GM12878 (cell line): ENCODE measurements around the gene FGB. TPM values are rescaled to one million over a fixed set of nuclear protein-coding genes. Genes with fewer than 3 reads are reported as not detected.

Experiments used
- ATAC-seq: fragments of 200-7000 bp; cut with Tn5 transposase; 3 replicates; pipeline ENCODE4 v1.9.1; 2020; ENCODE audit warnings: mild to moderate bottlenecking, moderate library complexity
- BruUV-seq: library from RNA; stranded (reverse); fragments of 400-500 nt; replicated peaks from 2 replicates; lab custom pipeline; 2021; lab: Mats Ljungman, UMichigan
- CTCF ChIA-PET: fragments of 300-600 bp; sonication (Branson Sonifier 250); formaldehyde crosslinking; extraction: SDS; loops from one replicate; lab custom pipeline; 2021; ENCODE audit warnings: inconsistent platforms; lab: Yijun Ruan, JAX
- POLR2A ChIA-PET: fragments of 350-600 bp; formaldehyde crosslinking; extraction: SDS; loops from one replicate; lab custom pipeline; 2021; ENCODE audit warnings: inconsistent platforms; lab: Charles Lee
- RAD21 ChIA-PET: fragments of 300-600 bp; sonication (Branson Sonifier 250); formaldehyde crosslinking; loops from one replicate; lab custom pipeline; 2023; ENCODE audit warnings: antibody characterized with exemption; ENCODE audit not compliant: unreplicated experiment; lab: Charles Lee
- SMC1A ChIA-PET: fragments of 300-600 bp; sonication (Branson Sonifier 250); formaldehyde crosslinking; loops from one replicate; lab custom pipeline; 2023; ENCODE audit not compliant: unreplicated experiment, uncharacterized antibody; lab: Charles Lee
- DNase-seq: peaks from one replicate; pipeline ENCODE4 v3.0.0-alpha.2; 2011; ENCODE audit warnings: low read depth, low spot score
- FAIRE-seq: peaks from 3 replicates; lab custom pipeline; 2011; peaks lifted over from hg19 to GRCh38; lab: Jason Lieb, UNC
- H2AFZ ChIP-seq: 2 replicates; pipeline ENCODE4 v1.6.0; 2011; ENCODE audit warnings: low read depth, low read length, control low read depth; ENCODE audit not compliant: control insufficient read depth
- H3K27ac ChIP-seq: 2 replicates; pipeline ENCODE4 v1.5.1; 2011; ENCODE audit warnings: control low read depth; ENCODE audit not compliant: control insufficient read depth, insufficient read depth
- H3K27me3 ChIP-seq, 2 experiments: replicated peaks in 1 of 2; 2 replicates each; pipeline versions ENCODE4 v1.6.0 to v1.6.1; 2011; ENCODE audit warnings: low read length in 1 of 2; ENCODE audit not compliant: control insufficient read depth in 2 of 2, insufficient read depth in 2 of 2
- H3K36me3 ChIP-seq, 2 experiments: 2 replicates each; pipeline ENCODE4 v1.5.1; 2011; ENCODE audit warnings: low read length in 1 of 2; ENCODE audit not compliant: control insufficient read depth in 2 of 2, insufficient read depth in 2 of 2
- H3K4me1 ChIP-seq: 2 replicates; pipeline ENCODE4 v1.6.1; 2011; ENCODE audit warnings: mild to moderate bottlenecking, low read length, moderate library complexity, mixed read lengths; ENCODE audit not compliant: control insufficient read depth, insufficient read depth
- H3K4me2 ChIP-seq: 2 replicates; pipeline ENCODE4 v1.6.0; 2011; ENCODE audit warnings: control low read depth; ENCODE audit not compliant: control insufficient read depth, insufficient read depth
- H3K4me3 ChIP-seq: fragments of 200-600 bp; sonication (generic); 2 replicates; pipeline ENCODE4 v1.5.1; 2016
- H3K79me2 ChIP-seq: 2 replicates; pipeline ENCODE4 v1.6.0; 2011; ENCODE audit warnings: low read length; ENCODE audit not compliant: control insufficient read depth, insufficient read depth
- H3K9ac ChIP-seq: 2 replicates; pipeline ENCODE4 v1.8.0; 2011; ENCODE audit warnings: low read length, control low read depth, mixed read lengths; ENCODE audit not compliant: control insufficient read depth, insufficient read depth
- H3K9me3 ChIP-seq: replicated peaks from 3 replicates; pipeline ENCODE4 v1.5.1; 2011; ENCODE audit warnings: mild to moderate bottlenecking, low read length; ENCODE audit not compliant: control insufficient read depth, insufficient read depth
- H4K20me1 ChIP-seq: 2 replicates; pipeline ENCODE4 v1.6.0; 2011; ENCODE audit not compliant: control insufficient read depth, insufficient read depth
- BRCA1 ChIP-seq: IDR thresholded peaks from 2 replicates; pipeline ENCODE4 v1.6.1; 2011; ENCODE audit warnings: low read depth, low read length, improper control_type of control experiment
- CBX3 ChIP-seq: fragments of 200-600 bp; sonication (generic); IDR thresholded peaks from 2 replicates; pipeline ENCODE4 v1.6.1; 2016; ENCODE audit warnings: low read depth, borderline replicate concordance
- CBX5 ChIP-seq: sonication (generic); IDR thresholded peaks from 2 replicates; pipeline ENCODE4 v1.6.1; 2016; ENCODE audit warnings: low read depth, moderate library complexity, mild to moderate bottlenecking, inconsistent platforms
- FOXK2 ChIP-seq: fragments of 450-650 bp; IDR thresholded peaks from 2 replicates; pipeline ENCODE4 v1.6.1; 2017; ENCODE audit warnings: mild to moderate bottlenecking, moderate library complexity
- GABPA ChIP-seq: IDR thresholded peaks from 2 replicates; pipeline ENCODE4 v1.6.1; 2014; ENCODE audit warnings: antibody characterized with exemption, low read depth, mild to moderate bottlenecking, inconsistent platforms
- IKZF1 ChIP-seq: fragments of 450-650 bp; conservative IDR thresholded peaks from 2 replicates; pipeline ENCODE4 v1.6.1; 2017; ENCODE audit warnings: antibody characterized with exemption, mild to moderate bottlenecking
- IRF3 ChIP-seq: fragments of 450-650 bp; IDR thresholded peaks from 2 replicates; pipeline ENCODE4 v1.6.1; 2014; ENCODE audit warnings: mild to moderate bottlenecking
- MEF2B ChIP-seq: fragments of 450-650 bp; IDR thresholded peaks from 2 replicates; pipeline ENCODE4 v1.6.1; 2018; ENCODE audit warnings: mild to moderate bottlenecking, moderate library complexity; ENCODE audit not compliant: partially characterized antibody, poor library complexity, severe bottlenecking
- NR2C2 ChIP-seq: IDR thresholded peaks from 2 replicates; pipeline ENCODE4 v1.6.1; 2011; ENCODE audit warnings: borderline replicate concordance, low read depth; ENCODE audit not compliant: control insufficient read depth, insufficient read length
- RAD21 ChIP-seq: IDR thresholded peaks from 2 replicates; pipeline ENCODE4 v1.6.1; 2011; ENCODE audit warnings: mild to moderate bottlenecking, low read depth, low read length, moderate library complexity; ENCODE audit not compliant: insufficient read depth
- SPI1 ChIP-seq: IDR thresholded peaks from 2 replicates; pipeline ENCODE4 v1.6.1; 2011; ENCODE audit warnings: low read depth, mild to moderate bottlenecking, low read length, moderate library complexity, borderline replicate concordance; ENCODE audit not compliant: insufficient read depth
- WGBS: methylation state at CpG from one replicate; pipeline ENCODE4 v1.1.6; 2016; ENCODE audit warnings: low lambda C conversion rate; ENCODE audit not compliant: insufficient replicate concordance, insufficient coverage; ENCODE audit errors: missing lambda C conversion rate; 5-methylcytosine and 5-hydroxymethylcytosine counted together
- in situ Hi-C: fragments of 300-500 bp; cut with MboI; formaldehyde crosslinking; loops from 9 replicates; pipeline ENCODE4 v1.14.3; 2018; ENCODE audit warnings: mixed read lengths
- intact Hi-C: fragments of 100-400 bp; cut with micrococcal nuclease; formaldehyde crosslinking; loops from one replicate; pipeline ENCODE4 v1.14.2; 2022; ENCODE audit not compliant: unreplicated experiment
- polyA plus RNA-seq, 11 experiments: library from polyadenylated mRNA; depleted of rRNA in 4 of 11; unstranded in 6 of 11; stranded (reverse) in 5 of 11; fragments of >200 nt; fragmentation: Nextera tagmentation in 4 of 11; fragmentation: Illumina TruSeq in 1 of 11; extraction: Ambion mirVana in 4 of 11; extraction: Trizol in 1 of 11; gene quantifications; 1 replicate in 1 of 11; 2 replicates in 10 of 11; pipeline versions ENCODE4 v1.2.1 to v1.2.3, GENCODE V29; 2011 to 2016; ENCODE audit warnings: inconsistent platforms in 2 of 11, missing spikeins in 2 of 11, low read depth in 1 of 11
- total RNA-seq, 4 experiments: library from RNA; depleted of rRNA in 3 of 4; stranded (reverse); fragments of >200 nt in 3 of 4; fragmentation: Illumina TruSeq in 1 of 4; extraction: Trizol in 1 of 4; gene quantifications; 2 replicates each; pipeline versions ENCODE4 v1.2.1 to v1.2.3, GENCODE V29; 2013 to 2021
- TF ChIP-seq, protein P1 (sequence below): fragments of 450-650 bp; IDR thresholded peaks from 2 replicates; pipeline ENCODE4 v1.6.1; 2016; ENCODE audit warnings: mild to moderate bottlenecking
- TF ChIP-seq, protein P2 (sequence below): IDR thresholded peaks from 2 replicates; pipeline ENCODE4 v1.6.1; 2012; ENCODE audit warnings: low read depth, low read length, improper control_type of control experiment

The FGB gene
- total and polyA plus RNA-seq, 10 of the 15 experiments (the other 5 are each of a cell fraction or from before 2014, with no cell fraction given) = 0.04 to 2.7 TPM; not detected in 8

GRCh38 chr4:154527308-154527707 is 35.5 kb upstream of the FGB start:
- DNase-seq (no peak), FAIRE-seq (no peak), ATAC-seq (no peak)
- no peaks in the 10 kb centered on the region for H3K36me3 ChIP-seq
- TF ChIP-seq CBX3 = no peak
- TF ChIP-seq MEF2B = no peak
- no peak for TF ChIP-seq GABPA
- intact Hi-C loops (no loop called here), in situ Hi-C loops (no loop called here)
- H3K4me1 ChIP-seq = 0 out of 2 replicates have a peak, but pooled peaks cover 3% of the 10 kb centered on the region
- ChIA-PET SMC1A (no interaction called here), POLR2A (no interaction called here), CTCF (interaction anchor here (1.3 kb wide), 1 partner anchor 21 kb away, joined by 5 read pairs; no protein-coding TSS in a partner anchor), RAD21 (no interaction called here)
- H3K27me3 ChIP-seq = no peaks in the 10 kb centered on the region
- no peaks in the 10 kb centered on the region for H3K79me2 ChIP-seq
- H3K9ac ChIP-seq = no peak overlapping the region
- no peaks in the 10 kb centered on the region for H4K20me1 ChIP-seq
- 54% methylated on average over 4 of the region's 4 CpGs for WGBS
- no TSS peak for BruUV-seq
- H3K4me3 ChIP-seq = no peak overlapping the region
- H2AFZ ChIP-seq = no peak overlapping the region
- no peak overlapping the region for H3K27ac ChIP-seq
- no peak overlapping the region for H3K4me2 ChIP-seq
- no peaks in the 10 kb centered on the region for H3K9me3 ChIP-seq

GRCh38 chr4:154528869-154529268 is 33.9 kb upstream of the FGB start:
- Histone ChIP-seq H3K27ac (no peak overlapping the region), H3K27me3 (no peaks in the 10 kb centered on the region), H3K4me3 (no peak overlapping the region), H4K20me1 (no peaks in the 10 kb centered on the region), H3K36me3 (no peaks in the 10 kb centered on the region), H3K4me1 (0 out of 2 replicates have a peak, but pooled peaks cover 3% of the 10 kb centered on the region), H3K9ac (no peak overlapping the region), H2AFZ (no peak overlapping the region), H3K9me3 (no peaks in the 10 kb centered on the region), H3K79me2 (no peaks in the 10 kb centered on the region), H3K4me2 (no peak overlapping the region)
- SMC1A ChIA-PET = no interaction called here
- 8% methylated on average over 2 of the region's 2 CpGs for WGBS
- FAIRE-seq (no peak), DNase-seq (no peak), ATAC-seq (no peak)
- POLR2A ChIA-PET = no interaction called here
- BruUV-seq = no TSS peak
- CTCF ChIA-PET = interaction anchor here (2.0 kb wide), 2 partner anchors 9 to 22 kb away, joined by 5 to 6 read pairs; partner anchors contain the start of gene PLRG1
- RAD21 ChIA-PET = interaction anchor here (1.0 kb wide), 1 partner anchor 23 kb away, joined by 3 read pairs; no protein-coding TSS in a partner anchor
- in situ Hi-C loops (no loop called here), intact Hi-C loops (no loop called here)
- TF ChIP-seq NR2C2 = no peak
- TF ChIP-seq SPI1 = no peak
- TF ChIP-seq BRCA1 = no peak
- no peak for TF ChIP-seq CBX5
- no peak for TF ChIP-seq FOXK2
- TF ChIP-seq IRF3 = no peak
- TF ChIP-seq, protein P1, sequence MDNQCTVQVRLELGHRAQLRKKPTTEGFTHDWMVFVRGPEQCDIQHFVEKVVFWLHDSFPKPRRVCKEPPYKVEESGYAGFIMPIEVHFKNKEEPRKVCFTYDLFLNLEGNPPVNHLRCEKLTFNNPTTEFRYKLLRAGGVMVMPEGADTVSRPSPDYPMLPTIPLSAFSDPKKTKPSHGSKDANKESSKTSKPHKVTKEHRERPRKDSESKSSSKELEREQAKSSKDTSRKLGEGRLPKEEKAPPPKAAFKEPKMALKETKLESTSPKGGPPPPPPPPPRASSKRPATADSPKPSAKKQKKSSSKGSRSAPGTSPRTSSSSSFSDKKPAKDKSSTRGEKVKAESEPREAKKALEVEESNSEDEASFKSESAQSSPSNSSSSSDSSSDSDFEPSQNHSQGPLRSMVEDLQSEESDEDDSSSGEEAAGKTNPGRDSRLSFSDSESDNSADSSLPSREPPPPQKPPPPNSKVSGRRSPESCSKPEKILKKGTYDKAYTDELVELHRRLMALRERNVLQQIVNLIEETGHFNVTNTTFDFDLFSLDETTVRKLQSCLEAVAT = no peak
- no peak for TF ChIP-seq RAD21
- no peak for TF ChIP-seq IKZF1
- TF ChIP-seq, protein P2, sequence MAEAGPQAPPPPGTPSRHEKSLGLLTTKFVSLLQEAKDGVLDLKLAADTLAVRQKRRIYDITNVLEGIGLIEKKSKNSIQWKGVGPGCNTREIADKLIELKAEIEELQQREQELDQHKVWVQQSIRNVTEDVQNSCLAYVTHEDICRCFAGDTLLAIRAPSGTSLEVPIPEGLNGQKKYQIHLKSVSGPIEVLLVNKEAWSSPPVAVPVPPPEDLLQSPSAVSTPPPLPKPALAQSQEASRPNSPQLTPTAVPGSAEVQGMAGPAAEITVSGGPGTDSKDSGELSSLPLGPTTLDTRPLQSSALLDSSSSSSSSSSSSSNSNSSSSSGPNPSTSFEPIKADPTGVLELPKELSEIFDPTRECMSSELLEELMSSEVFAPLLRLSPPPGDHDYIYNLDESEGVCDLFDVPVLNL = no peak
